OCI-LY7 (cell line): ENCODE data around the gene CD247. TPM values are rescaled to one million over a fixed set of nuclear protein-coding genes. Genes with fewer than 3 reads are reported as not detected.

Experiments used
- BruUV-seq: library from RNA; stranded (reverse); fragments of 400-500 nt; replicated peaks from 2 replicates; lab custom pipeline; 2021; lab: Mats Ljungman, UMichigan
- CTCF ChIA-PET: fragments of 300-600 bp; sonication (Branson Sonifier 250); formaldehyde crosslinking; loops from one replicate; lab custom pipeline; 2022; ENCODE audit warnings: antibody characterized with exemption; ENCODE audit not compliant: unreplicated experiment; lab: Charles Lee
- POLR2A ChIA-PET: fragments of 300-600 bp; sonication (Branson Sonifier 250); formaldehyde crosslinking; loops from one replicate; lab custom pipeline; 2022; ENCODE audit warnings: antibody characterized with exemption; lab: Charles Lee
- DNase-seq: peaks from one replicate; pipeline ENCODE4 v3.0.0-alpha.2; 2015; ENCODE audit warnings: low spot score
- H2AFZ ChIP-seq: fragments of 200-600 bp; sonication (generic), shearing (Covaris generic); 2 replicates; pipeline ENCODE4 v1.6.1; 2014; ENCODE audit warnings: mild to moderate bottlenecking, antibody characterized with exemption, low read length, moderate library complexity
- H3K27ac ChIP-seq: fragments of 200-600 bp; sonication (generic); 2 replicates; pipeline ENCODE4 v1.5.1; 2014; ENCODE audit warnings: mixed run types, low read depth, mild to moderate bottlenecking, moderate library complexity, low read length, inconsistent platforms; ENCODE audit not compliant: poor library complexity, severe bottlenecking
- H3K36me3 ChIP-seq: fragments of 200-600 bp; sonication (generic); 2 replicates; pipeline ENCODE4 v1.6.1; 2014; ENCODE audit warnings: mild to moderate bottlenecking, antibody characterized with exemption, low read length, moderate library complexity, mixed read lengths; ENCODE audit not compliant: insufficient read depth
- H3K4me1 ChIP-seq: fragments of 200-600 bp; sonication (generic); 2 replicates; pipeline ENCODE4 v1.5.1; 2014; ENCODE audit warnings: mild to moderate bottlenecking, low read length; ENCODE audit not compliant: insufficient read depth, poor library complexity, severe bottlenecking
- H3K4me2 ChIP-seq: fragments of 200-600 bp; sonication (generic); 2 replicates; pipeline ENCODE4 v1.6.1; 2014; ENCODE audit warnings: mild to moderate bottlenecking, low read length
- H3K4me3 ChIP-seq: fragments of 200-600 bp; sonication (generic); 2 replicates; pipeline ENCODE4 v1.5.1; 2014; ENCODE audit warnings: mild to moderate bottlenecking, low read depth, low read length; ENCODE audit not compliant: poor library complexity, severe bottlenecking
- H3K79me2 ChIP-seq: fragments of 200-600 bp; sonication (generic); 2 replicates; pipeline ENCODE4 v1.6.1; 2016; ENCODE audit warnings: low read depth, mild to moderate bottlenecking, low read length, moderate library complexity, mixed read lengths; ENCODE audit not compliant: insufficient read depth
- H3K9me2 ChIP-seq: fragments of 200-600 bp; sonication (generic); 2 replicates; pipeline ENCODE4 v1.6.1; 2016; ENCODE audit warnings: mild to moderate bottlenecking, low read length, mixed read lengths; ENCODE audit not compliant: insufficient read depth
- H3K9me3 ChIP-seq: fragments of 200-600 bp; sonication (generic); 2 replicates; pipeline ENCODE4 v1.6.1; 2014; ENCODE audit warnings: mild to moderate bottlenecking, mixed run types, low read length, mixed read lengths
- H4K20me1 ChIP-seq: fragments of 200-600 bp; sonication (generic); 2 replicates; pipeline ENCODE4 v1.6.1; 2014; ENCODE audit warnings: mild to moderate bottlenecking, antibody characterized with exemption, low read length, moderate library complexity, mixed read lengths; ENCODE audit not compliant: insufficient read depth
- EZH2phosphoT487 ChIP-seq: fragments of 200-600 bp; sonication (generic); IDR thresholded peaks from 2 replicates; pipeline ENCODE4 v1.6.1; 2018; ENCODE audit warnings: low read depth, borderline replicate concordance, mild to moderate bottlenecking, mixed run types, antibody characterized with exemption, low read length, moderate library complexity, mixed read lengths
- intact Hi-C: fragments of 100-400 bp; cut with micrococcal nuclease; formaldehyde crosslinking; loops from one replicate; pipeline ENCODE4 v1.10.0; 2022; ENCODE audit not compliant: unreplicated experiment
- total RNA-seq, 2 experiments: library from RNA; depleted of rRNA in 1 of 2; stranded (reverse); fragments of >200 nt in 1 of 2; shearing (Covaris generic) in 1 of 2; gene quantifications; 2 replicates each; pipeline ENCODE4 v1.2.3, GENCODE V29; 2014 to 2022
- TF ChIP-seq, protein P1 (sequence below): fragments of 200-600 bp; sonication (generic); conservative IDR thresholded peaks from 2 replicates; pipeline ENCODE4 v1.5.1; 2014; ENCODE audit warnings: mild to moderate bottlenecking, antibody characterized with exemption, low read length, moderate library complexity, mixed read lengths

CD247 gene
- total RNA-seq, 2 experiments from 2014 or later: 1.6 to 2.2 TPM

DNA sequence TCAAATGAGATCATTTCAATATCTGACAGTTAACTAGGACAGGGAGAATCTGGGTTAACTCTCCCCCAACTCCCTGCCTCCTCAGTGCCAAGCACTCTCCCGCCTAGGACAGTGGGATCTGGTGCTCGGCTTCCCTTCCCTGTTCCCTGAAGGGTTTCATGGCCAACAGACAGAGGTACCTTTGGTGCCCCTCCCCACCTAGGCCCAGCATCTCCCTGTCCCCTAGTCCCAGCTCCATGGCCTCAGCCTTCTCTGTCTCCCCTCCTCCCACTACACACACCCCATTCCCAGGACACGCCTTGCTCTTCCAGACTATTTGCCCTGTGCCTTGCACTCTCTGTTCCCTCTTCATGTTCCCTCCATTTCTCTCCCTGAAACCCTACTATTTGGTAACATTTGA lies 77.1 kb downstream of the CD247 start:
- Histone ChIP-seq H3K27ac (no peak overlapping the region), H3K79me2 (no peaks in the 10 kb centered on the region), H3K36me3 (no peaks in the 10 kb centered on the region), H3K9me2 (no peaks in the 10 kb centered on the region), H3K9me3 (no peaks in the 10 kb centered on the region), H4K20me1 (no peaks in the 10 kb centered on the region), H3K4me2 (no peak overlapping the region), H3K4me1 (peaks cover 23% of the 10 kb centered on the region), H2AFZ (no peak overlapping the region), H3K4me3 (no peak overlapping the region)
- ChIA-PET CTCF (interaction anchor here (0.6 to 0.9 kb wide), 2 partner anchors 112 to 655 kb away, joined by 4 to 5 read pairs; no protein-coding TSS in a partner anchor), POLR2A (no interaction called here)
- BruUV-seq: no TSS peak
- TF ChIP-seq, protein P1, sequence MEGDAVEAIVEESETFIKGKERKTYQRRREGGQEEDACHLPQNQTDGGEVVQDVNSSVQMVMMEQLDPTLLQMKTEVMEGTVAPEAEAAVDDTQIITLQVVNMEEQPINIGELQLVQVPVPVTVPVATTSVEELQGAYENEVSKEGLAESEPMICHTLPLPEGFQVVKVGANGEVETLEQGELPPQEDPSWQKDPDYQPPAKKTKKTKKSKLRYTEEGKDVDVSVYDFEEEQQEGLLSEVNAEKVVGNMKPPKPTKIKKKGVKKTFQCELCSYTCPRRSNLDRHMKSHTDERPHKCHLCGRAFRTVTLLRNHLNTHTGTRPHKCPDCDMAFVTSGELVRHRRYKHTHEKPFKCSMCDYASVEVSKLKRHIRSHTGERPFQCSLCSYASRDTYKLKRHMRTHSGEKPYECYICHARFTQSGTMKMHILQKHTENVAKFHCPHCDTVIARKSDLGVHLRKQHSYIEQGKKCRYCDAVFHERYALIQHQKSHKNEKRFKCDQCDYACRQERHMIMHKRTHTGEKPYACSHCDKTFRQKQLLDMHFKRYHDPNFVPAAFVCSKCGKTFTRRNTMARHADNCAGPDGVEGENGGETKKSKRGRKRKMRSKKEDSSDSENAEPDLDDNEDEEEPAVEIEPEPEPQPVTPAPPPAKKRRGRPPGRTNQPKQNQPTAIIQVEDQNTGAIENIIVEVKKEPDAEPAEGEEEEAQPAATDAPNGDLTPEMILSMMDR: no peak
- no peak for TF ChIP-seq EZH2phosphoT487
- no peak for DNase-seq
- intact Hi-C loops: no loop called here

DNA sequence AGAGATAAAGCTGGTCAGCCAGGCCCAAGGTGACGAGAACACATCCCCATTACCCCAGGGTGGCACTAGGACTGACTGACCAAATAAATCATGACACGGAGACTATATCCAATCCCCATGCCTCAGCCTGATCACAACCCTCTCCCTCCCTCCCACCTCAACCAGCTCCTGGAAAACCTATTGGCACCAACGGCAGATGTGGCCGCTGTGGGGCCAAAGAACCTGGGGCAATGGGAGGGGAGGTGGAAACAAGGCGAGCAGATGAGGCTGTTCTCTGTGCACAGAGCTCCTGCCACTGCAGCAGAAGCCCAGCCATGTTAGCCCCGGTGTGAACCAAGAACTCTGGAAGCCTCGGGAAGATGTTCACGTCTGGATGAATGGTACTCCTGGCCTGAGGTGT lies 77.6 kb downstream of the CD247 start:
- BruUV-seq: no TSS peak
- Histone ChIP-seq H3K4me3 (no peak overlapping the region), H4K20me1 (no peaks in the 10 kb centered on the region), H3K4me2 (no peak overlapping the region), H3K27ac (no peak overlapping the region), H3K9me3 (no peaks in the 10 kb centered on the region), H3K4me1 (peaks cover 23% of the 10 kb centered on the region), H3K79me2 (no peaks in the 10 kb centered on the region), H3K9me2 (no peaks in the 10 kb centered on the region), H3K36me3 (no peaks in the 10 kb centered on the region), H2AFZ (no peak overlapping the region)
- CTCF ChIA-PET: interaction anchor here (0.6 to 0.9 kb wide), 2 partner anchors 111 to 655 kb away, joined by 4 to 5 read pairs; no protein-coding TSS in a partner anchor
- TF ChIP-seq EZH2phosphoT487: no peak
- TF ChIP-seq, protein P1: no peak
- DNase-seq: no peak
- intact Hi-C loops: no loop called here
- POLR2A ChIA-PET: interaction anchor here (0.5 kb wide), 1 partner anchor 11 kb away, joined by 6 read pairs; no protein-coding TSS in a partner anchor

DNA sequence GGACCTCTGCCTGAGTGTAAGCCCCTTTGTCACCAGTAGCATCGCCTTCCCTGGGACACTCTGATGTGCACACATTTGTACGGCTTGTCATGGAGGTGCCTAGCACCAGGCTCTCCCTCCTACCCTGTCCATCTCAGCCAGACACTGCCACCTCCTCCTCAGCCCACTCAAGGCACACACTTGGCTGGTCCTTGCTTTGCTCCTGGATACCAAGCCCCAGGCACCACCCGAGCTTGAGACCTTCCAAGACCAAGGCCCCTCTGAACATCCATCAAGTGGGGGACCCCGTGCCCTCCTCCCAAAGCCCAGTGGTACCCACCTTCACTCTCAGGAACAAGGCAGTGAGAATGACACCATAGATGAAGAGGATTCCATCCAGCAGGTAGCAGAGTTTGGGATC lies 78.0 kb downstream of the CD247 start:
- H3K36me3 ChIP-seq: no peaks in the 10 kb centered on the region
- no peak overlapping the region for H3K27ac ChIP-seq
- POLR2A ChIA-PET: interaction anchor here (0.5 kb wide), 1 partner anchor 12 kb away, joined by 6 read pairs; no protein-coding TSS in a partner anchor
- CTCF ChIA-PET: no interaction called here
- no peaks in the 10 kb centered on the region for H3K9me3 ChIP-seq
- no TSS peak for BruUV-seq
- H3K9me2 ChIP-seq: no peaks in the 10 kb centered on the region
- TF ChIP-seq EZH2phosphoT487: no peak
- H3K4me1 ChIP-seq: peaks cover 23% of the 10 kb centered on the region
- no peak overlapping the region for H2AFZ ChIP-seq
- intact Hi-C loops: no loop called here
- no peak for DNase-seq
- H3K4me2 ChIP-seq: no peak overlapping the region
- no peaks in the 10 kb centered on the region for H3K79me2 ChIP-seq
- no peak overlapping the region for H3K4me3 ChIP-seq
- H4K20me1 ChIP-seq: no peaks in the 10 kb centered on the region
